IMR-90 (cell line): Measurements from ENCODE around the gene LEO1. TPM values are rescaled to one million over a fixed set of nuclear protein-coding genes. Genes with fewer than 3 reads are reported as not detected.

Source experiments
- ATAC-seq: fragments of 200-7000 bp; cut with Tn5 transposase; 2 replicates; pipeline ENCODE4 v1.9.1; 2020; ENCODE audit warnings: low read depth, mild to moderate bottlenecking, moderate library complexity
- BruUV-seq: library from RNA; stranded (reverse); fragments of 400-500 nt; replicated peaks from 2 replicates; lab custom pipeline; 2021; lab: Mats Ljungman, UMichigan
- CTCF ChIA-PET: fragments of 300-600 bp; formaldehyde crosslinking; extraction: SDS; loops from one replicate; lab custom pipeline; 2021; ENCODE audit warnings: antibody characterized with exemption; lab: Yijun Ruan, JAX
- POLR2A ChIA-PET: fragments of 300-600 bp; sonication (Branson Sonifier 250); formaldehyde crosslinking; loops from one replicate; lab custom pipeline; 2022; ENCODE audit warnings: antibody characterized with exemption; ENCODE audit not compliant: unreplicated experiment; lab: Charles Lee
- DNase-seq: peaks from one replicate; pipeline ENCODE4 v3.0.0; 2013
- H2AFZ ChIP-seq: replicated peaks from 2 replicates; pipeline ENCODE3; 2013; ENCODE audit warnings: low read length, mild to moderate bottlenecking; ENCODE audit not compliant: poor library complexity
- H2AK5ac ChIP-seq: 2 replicates; pipeline ENCODE4 v1.6.1; 2013; ENCODE audit warnings: low read depth, low read length, inconsistent platforms
- H2AK9ac ChIP-seq: replicated peaks from 2 replicates; pipeline ENCODE3; 2013; ENCODE audit warnings: mild to moderate bottlenecking, low read depth, low read length, moderate library complexity; ENCODE audit not compliant: poor library complexity
- H2BK120ac ChIP-seq: 2 replicates; pipeline ENCODE4 v1.6.1; 2013; ENCODE audit warnings: low read depth, low read length, inconsistent platforms
- H2BK15ac ChIP-seq: 3 replicates; pipeline ENCODE4 v1.6.1; 2013; ENCODE audit warnings: low read depth, low read length, inconsistent platforms
- H2BK20ac ChIP-seq: 2 replicates; pipeline ENCODE4 v1.6.1; 2013; ENCODE audit warnings: low read depth, mild to moderate bottlenecking, inconsistent platforms, low read length, moderate library complexity
- H2BK5ac ChIP-seq: 2 replicates; pipeline ENCODE4 v1.6.1; 2013; ENCODE audit warnings: mild to moderate bottlenecking, low read depth, low read length, inconsistent platforms; ENCODE audit not compliant: poor library complexity, severe bottlenecking
- H3K14ac ChIP-seq: replicated peaks from 2 replicates; pipeline ENCODE4 v1.6.1; 2013; ENCODE audit warnings: low read depth, low read length, inconsistent platforms
- H3K18ac ChIP-seq: 2 replicates; pipeline ENCODE4 v1.6.1; 2013; ENCODE audit warnings: low read depth, low read length, control low read depth
- H3K23ac ChIP-seq: 2 replicates; pipeline ENCODE4 v1.6.1; 2013; ENCODE audit warnings: low read depth, low read length, inconsistent platforms
- H3K27ac ChIP-seq: 2 replicates; pipeline ENCODE4 v1.5.1; 2013; ENCODE audit warnings: mild to moderate bottlenecking, control low read depth, low read length; ENCODE audit not compliant: insufficient read depth
- H3K27me3 ChIP-seq: 2 replicates; pipeline ENCODE4 v1.6.1; 2013; ENCODE audit warnings: low read length; ENCODE audit not compliant: control insufficient read depth, insufficient read depth
- H3K36me3 ChIP-seq: 2 replicates; pipeline ENCODE4 v1.6.1; 2013; ENCODE audit warnings: low read length, mixed read lengths; ENCODE audit not compliant: control insufficient read depth, insufficient read depth
- H3K4ac ChIP-seq: 2 replicates; pipeline ENCODE4 v1.6.1; 2013; ENCODE audit warnings: low read depth, low read length, inconsistent platforms
- H3K4me1 ChIP-seq: 2 replicates; pipeline ENCODE4 v1.6.1; 2013; ENCODE audit warnings: low read length, mixed read lengths; ENCODE audit not compliant: control insufficient read depth, insufficient read depth
- H3K4me2 ChIP-seq: 2 replicates; pipeline ENCODE4 v1.6.1; 2013; ENCODE audit warnings: low read depth, mild to moderate bottlenecking, control low read depth, low read length, moderate library complexity
- H3K4me3 ChIP-seq: 2 replicates; pipeline ENCODE4 v1.5.1; 2013; ENCODE audit warnings: low read depth, mild to moderate bottlenecking, control low read depth, low read length, moderate library complexity; ENCODE audit not compliant: insufficient read depth
- H3K56ac ChIP-seq: 2 replicates; pipeline ENCODE4 v1.6.1; 2013; ENCODE audit warnings: low read length, inconsistent platforms; ENCODE audit not compliant: insufficient read depth; ENCODE audit errors: extremely low read depth
- H3K79me1 ChIP-seq, 2 experiments: 2 replicates each; pipeline ENCODE4 v1.6.1; 2013; ENCODE audit warnings: low read length in 2 of 2, inconsistent platforms in 1 of 2, low read depth in 1 of 2
- H3K9ac ChIP-seq: 2 replicates; pipeline ENCODE4 v1.6.1; 2013; ENCODE audit warnings: low read depth, low read length, control low read depth
- H3K9me1 ChIP-seq: 2 replicates; pipeline ENCODE4 v1.6.1; 2013; ENCODE audit warnings: low read length, inconsistent platforms; ENCODE audit not compliant: insufficient read depth
- H3K9me3 ChIP-seq: 2 replicates; pipeline ENCODE4 v1.6.1; 2013; ENCODE audit warnings: low read length; ENCODE audit not compliant: control insufficient read depth, insufficient read depth
- H4K20me1 ChIP-seq: 2 replicates; pipeline ENCODE4 v1.6.1; 2013; ENCODE audit warnings: low read length, inconsistent platforms; ENCODE audit not compliant: insufficient read depth
- H4K5ac ChIP-seq: 2 replicates; pipeline ENCODE4 v1.6.1; 2013; ENCODE audit warnings: mild to moderate bottlenecking, low read depth, low read length, control low read depth
- H4K8ac ChIP-seq, 2 experiments: 2 replicates each; pipeline ENCODE4 v1.6.1; 2013; ENCODE audit warnings: low read depth in 2 of 2, low read length in 2 of 2, control low read depth in 1 of 2, inconsistent platforms in 1 of 2
- H4K91ac ChIP-seq: 2 replicates; pipeline ENCODE4 v1.6.1; 2013; ENCODE audit warnings: low read depth, low read length, inconsistent platforms; ENCODE audit not compliant: insufficient read depth
- BHLHE40 ChIP-seq: fragments of 150-350 bp; IDR thresholded peaks from 2 replicates; pipeline ENCODE4 v1.6.1; 2016; ENCODE audit warnings: mild to moderate bottlenecking, low read depth, low read length
- CHD1 ChIP-seq: IDR thresholded peaks from 2 replicates; pipeline ENCODE4 v1.6.1; 2012; ENCODE audit warnings: low read depth, low read length, improper control_type of control experiment
- FOS ChIP-seq: fragments of 150-350 bp; IDR thresholded peaks from 2 replicates; pipeline ENCODE4 v1.6.1; 2016; ENCODE audit warnings: low read depth, low read length
- MAFK ChIP-seq: IDR thresholded peaks from 2 replicates; pipeline ENCODE4 v1.6.1; 2012; ENCODE audit warnings: low read depth, low read length, improper control_type of control experiment
- POLR2A ChIP-seq: IDR thresholded peaks from 2 replicates; pipeline ENCODE4 v1.6.1; 2012; ENCODE audit warnings: mild to moderate bottlenecking, low read depth, low read length
- RAD21 ChIP-seq: IDR thresholded peaks from 2 replicates; pipeline ENCODE4 v1.6.1; 2012; ENCODE audit warnings: low read length, improper control_type of control experiment
- RCOR1 ChIP-seq: IDR thresholded peaks from 2 replicates; pipeline ENCODE4 v1.6.1; 2012; ENCODE audit warnings: mild to moderate bottlenecking, low read length, improper control_type of control experiment; ENCODE audit not compliant: insufficient replicate concordance
- SMC3 ChIP-seq: fragments of 150-350 bp; IDR thresholded peaks from 2 replicates; pipeline ENCODE4 v1.6.1; 2016; ENCODE audit warnings: low read depth, mild to moderate bottlenecking, antibody characterized with exemption, low read length, moderate library complexity
- WGBS, 2 experiments: methylation state at CpG; one replicate each; pipeline versions ENCODE4 v1.1.5 to v1.1.7; 2013; ENCODE audit warnings: missing lambda C conversion rate in 2 of 2; ENCODE audit not compliant: insufficient read length in 1 of 2; ENCODE audit errors: extremely low coverage in 2 of 2; 5-methylcytosine and 5-hydroxymethylcytosine counted together
- dilution Hi-C: fragments of 300-500 bp; cut with HindIII; formaldehyde crosslinking; loops from one replicate; pipeline ENCODE4 v1.14.3; 2018; ENCODE audit warnings: low sequenced_read_pairs; ENCODE audit not compliant: unreplicated experiment
- in situ Hi-C: fragments of 300-500 bp; cut with MboI; formaldehyde crosslinking; loops from 3 replicates; pipeline ENCODE4 v1.14.3; 2019; ENCODE audit warnings: low sequenced_read_pairs, inconsistent platforms, mixed read lengths
- intact Hi-C: fragments of 100-400 bp; cut with micrococcal nuclease; formaldehyde crosslinking; loops from 2 replicates; pipeline ENCODE4 v1.10.0; 2022
- polyA plus RNA-seq, 3 experiments: library from polyadenylated mRNA; depleted of rRNA; stranded (reverse); fragments of >200 nt; gene quantifications; 2 replicates each; pipeline ENCODE4 v1.2.3, GENCODE V29; 2012; ENCODE audit warnings: low replicate concordance in 1 of 3
- total RNA-seq: library from RNA; depleted of rRNA; stranded (reverse); fragments of >200 nt; gene quantifications from 2 replicates; pipeline ENCODE4 v1.2.3, GENCODE V29; 2012
- TF ChIP-seq, protein P1 (sequence below): conservative IDR thresholded peaks from 2 replicates; pipeline ENCODE4 v1.5.1; 2012; ENCODE audit warnings: mild to moderate bottlenecking, low read depth, low read length, improper control_type of control experiment
- TF ChIP-seq, protein P2 (sequence below): fragments of 150-350 bp; IDR thresholded peaks from 2 replicates; pipeline ENCODE4 v1.6.1; 2017; ENCODE audit warnings: mild to moderate bottlenecking, antibody characterized with exemption, low read length, low read depth

LEO1 gene
- total and polyA plus RNA-seq, 2 of the 4 experiments (the other 2 are of a cell fraction) = 9.0 to 11.5 TPM

DNA sequence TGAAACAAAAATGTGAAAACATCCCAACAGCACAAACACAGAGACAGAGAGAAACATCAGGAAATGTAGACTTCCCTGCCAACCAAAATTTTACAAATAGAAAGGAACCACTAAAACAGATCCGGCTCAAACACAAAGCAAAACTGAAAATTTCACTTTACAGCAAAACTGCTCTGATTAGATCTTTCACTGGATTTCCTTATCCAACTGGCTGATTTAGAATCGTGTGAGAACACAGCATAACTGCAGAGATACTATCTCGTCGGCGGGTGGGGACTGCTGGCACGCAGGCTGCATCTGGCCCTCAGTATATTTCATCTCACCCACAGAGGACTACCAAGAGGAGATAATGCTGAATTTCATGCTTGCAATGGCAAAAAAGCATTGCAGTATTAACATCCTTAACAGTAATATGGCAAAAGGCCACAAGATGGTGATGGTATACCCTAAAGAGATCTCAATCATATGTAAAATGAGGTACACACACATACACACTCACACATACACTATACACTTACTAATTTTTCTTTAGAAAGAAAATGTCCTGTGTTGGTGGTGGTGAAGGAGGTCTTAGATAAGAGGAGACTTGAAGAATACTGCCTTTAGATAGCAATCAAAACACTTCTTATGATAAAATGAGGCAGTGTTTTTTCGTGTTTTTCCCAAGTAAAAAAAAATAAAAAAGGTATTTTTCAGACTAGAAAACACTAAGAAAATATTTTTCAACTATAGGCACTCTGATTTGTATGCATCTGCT, 10.6 kb upstream of the LEO1 start:
- TF ChIP-seq RCOR1 (no peak), MAFK (peak; percentile 39; the same call in 1 of the 2 replicates), FOS (no peak), CHD1 (no peak), BHLHE40 (no peak), POLR2A (0 out of 2 replicates have a peak, but pooled peaks have one; percentile 35), RAD21 (peak; percentile 90), SMC3 (peak; percentile 84)
- TF ChIP-seq, protein P1, sequence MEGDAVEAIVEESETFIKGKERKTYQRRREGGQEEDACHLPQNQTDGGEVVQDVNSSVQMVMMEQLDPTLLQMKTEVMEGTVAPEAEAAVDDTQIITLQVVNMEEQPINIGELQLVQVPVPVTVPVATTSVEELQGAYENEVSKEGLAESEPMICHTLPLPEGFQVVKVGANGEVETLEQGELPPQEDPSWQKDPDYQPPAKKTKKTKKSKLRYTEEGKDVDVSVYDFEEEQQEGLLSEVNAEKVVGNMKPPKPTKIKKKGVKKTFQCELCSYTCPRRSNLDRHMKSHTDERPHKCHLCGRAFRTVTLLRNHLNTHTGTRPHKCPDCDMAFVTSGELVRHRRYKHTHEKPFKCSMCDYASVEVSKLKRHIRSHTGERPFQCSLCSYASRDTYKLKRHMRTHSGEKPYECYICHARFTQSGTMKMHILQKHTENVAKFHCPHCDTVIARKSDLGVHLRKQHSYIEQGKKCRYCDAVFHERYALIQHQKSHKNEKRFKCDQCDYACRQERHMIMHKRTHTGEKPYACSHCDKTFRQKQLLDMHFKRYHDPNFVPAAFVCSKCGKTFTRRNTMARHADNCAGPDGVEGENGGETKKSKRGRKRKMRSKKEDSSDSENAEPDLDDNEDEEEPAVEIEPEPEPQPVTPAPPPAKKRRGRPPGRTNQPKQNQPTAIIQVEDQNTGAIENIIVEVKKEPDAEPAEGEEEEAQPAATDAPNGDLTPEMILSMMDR = peak; percentile 82
- TF ChIP-seq, protein P2, sequence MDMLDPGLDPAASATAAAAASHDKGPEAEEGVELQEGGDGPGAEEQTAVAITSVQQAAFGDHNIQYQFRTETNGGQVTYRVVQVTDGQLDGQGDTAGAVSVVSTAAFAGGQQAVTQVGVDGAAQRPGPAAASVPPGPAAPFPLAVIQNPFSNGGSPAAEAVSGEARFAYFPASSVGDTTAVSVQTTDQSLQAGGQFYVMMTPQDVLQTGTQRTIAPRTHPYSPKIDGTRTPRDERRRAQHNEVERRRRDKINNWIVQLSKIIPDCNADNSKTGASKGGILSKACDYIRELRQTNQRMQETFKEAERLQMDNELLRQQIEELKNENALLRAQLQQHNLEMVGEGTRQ = no peak
- Histone ChIP-seq H3K79me1 (no peaks in the 10 kb centered on the region), H3K9me3 (no peaks in the 10 kb centered on the region), H4K5ac (peak overlapping the region; percentile 28), H3K14ac (peak overlapping the region; percentile 87), H2AK5ac (no peak overlapping the region), H3K4ac (peak overlapping the region; percentile 65), H3K27me3 (no peaks in the 10 kb centered on the region), H3K27ac (peak overlapping the region; percentile 9; the same call in 1 of the 2 replicates), H2BK120ac (peak overlapping the region; percentile 74; the same call in 1 of the 2 replicates), H3K9ac (peak overlapping the region; percentile 17; the same call in 1 of the 2 replicates), H3K4me1 (peaks cover 3% of the 10 kb centered on the region), H4K20me1 (no peaks in the 10 kb centered on the region), H3K4me2 (peak overlapping the region; percentile 33), H4K8ac (peak overlapping the region in 1 of 2 experiments; percentile 83; a peak in 1 of 4 replicates), H2BK20ac (peak overlapping the region; percentile 44), H2AK9ac (no peak overlapping the region), H3K23ac (no peak overlapping the region), H3K9me1 (no peaks in the 10 kb centered on the region), H3K36me3 (no peaks in the 10 kb centered on the region), H3K18ac (peak overlapping the region; percentile 19), H4K91ac (peak overlapping the region; percentile 40; the same call in 1 of the 2 replicates), H3K56ac (no peak overlapping the region), H2BK5ac (peak overlapping the region; percentile 17), H2BK15ac (no peak overlapping the region), H2AFZ (peak overlapping the region; percentile 74), H3K4me3 (no peak overlapping the region)
- dilution Hi-C loops (no loop called here), in situ Hi-C loops (no loop called here), intact Hi-C loops (loop anchor here (1.0 to 5.0 kb wide), 5 partner anchors 40 to 245 kb away; no protein-coding TSS in a partner anchor)
- no TSS peak for BruUV-seq
- WGBS, 2 experiments = 13% methylated on average over 3 of the region's 7 CpGs; no CpG with 5 or more reads in 1 of the 2 experiments
- CTCF ChIA-PET = interaction anchor here (0.7 to 1.4 kb wide), 2 partner anchors 157 to 451 kb away, joined by 4 to 7 read pairs; no protein-coding TSS in a partner anchor
- peak; percentile 82 for DNase-seq
- ATAC-seq = peak; percentile 89
- POLR2A ChIA-PET = no interaction called here
